HUES48 (cell line): Measurements from ENCODE around the gene LIME1.
A peak's percentile ranks its signal among the peaks of the same experiment; 100 is the strongest.

Experiments used
- H3K27ac ChIP-seq: one replicate; pipeline ENCODE4 v1.7.0; 2013; ENCODE audit warnings: low read depth, low read length, inconsistent platforms
- H3K27me3 ChIP-seq: 2 replicates; pipeline ENCODE4 v1.6.1; 2013; ENCODE audit warnings: mild to moderate bottlenecking, low read length; ENCODE audit not compliant: control insufficient read depth, insufficient read depth
- H3K36me3 ChIP-seq: 2 replicates; pipeline ENCODE4 v1.6.1; 2013; ENCODE audit warnings: low read length; ENCODE audit not compliant: control insufficient read depth, insufficient read depth
- H3K4me1 ChIP-seq: 2 replicates; pipeline ENCODE4 v1.6.1; 2013; ENCODE audit warnings: mild to moderate bottlenecking, low read length; ENCODE audit not compliant: control insufficient read depth, insufficient read depth
- H3K4me3 ChIP-seq: 2 replicates; pipeline ENCODE4 v1.5.1; 2013; ENCODE audit warnings: mild to moderate bottlenecking, low read depth, low read length
- H3K9ac ChIP-seq: 2 replicates; pipeline ENCODE4 v1.6.1; 2013; ENCODE audit warnings: mild to moderate bottlenecking, low read depth, low read length, moderate library complexity
- H3K9me3 ChIP-seq: 2 replicates; pipeline ENCODE4 v1.6.1; 2013; ENCODE audit warnings: low read length; ENCODE audit not compliant: control insufficient read depth, insufficient read depth

Gene LIME1

DNA sequence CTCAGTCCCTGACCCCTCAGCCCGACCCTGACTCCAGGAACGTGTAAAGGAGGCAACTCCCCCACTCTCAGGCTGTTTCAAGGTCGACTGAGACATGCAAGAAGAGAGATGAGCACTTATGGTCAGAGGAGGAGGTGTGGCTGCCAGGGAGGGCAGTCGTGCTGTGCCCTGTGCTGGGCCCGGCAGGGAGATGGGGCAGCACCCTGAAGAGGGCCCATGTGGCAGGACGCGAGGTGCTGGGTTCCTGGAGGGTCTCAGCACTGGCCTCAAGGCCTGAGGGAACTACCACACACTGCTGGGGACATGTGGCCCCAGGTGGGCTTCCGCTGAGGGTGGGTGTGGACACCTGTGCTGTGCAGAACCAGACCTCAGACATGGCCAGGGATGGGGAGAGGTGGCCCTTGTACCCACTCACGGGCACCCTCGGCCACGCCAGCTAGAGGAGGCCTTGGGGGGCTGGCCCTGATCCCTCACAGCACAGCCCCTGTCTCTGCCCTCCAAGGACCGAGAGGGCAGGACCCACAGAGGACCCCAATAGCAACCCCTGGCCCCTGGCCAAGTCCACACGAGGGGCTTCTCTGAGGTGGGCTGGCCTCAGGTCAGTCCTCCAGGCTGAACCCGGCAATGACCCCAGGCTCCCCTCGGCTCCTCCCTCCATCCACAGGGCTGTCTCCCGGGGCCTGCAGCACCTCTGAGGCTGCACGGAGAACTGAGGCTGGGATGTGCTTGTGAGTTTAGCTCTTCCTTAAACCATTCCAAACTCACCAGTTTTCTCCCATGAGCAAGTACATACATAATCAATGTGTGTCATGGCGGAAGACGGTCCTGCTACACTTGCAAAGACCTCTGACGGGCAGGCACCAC lies 11.8 kb downstream of the LIME1 start:
- H3K27me3 ChIP-seq: no peaks in the 10 kb centered on the region
- no peak overlapping the region for H3K4me3 ChIP-seq
- no peak overlapping the region for H3K27ac ChIP-seq
- peaks cover 3% of the 10 kb centered on the region; the same call in 1 of the 2 replicates for H3K4me1 ChIP-seq
- peaks cover 9% of the 10 kb centered on the region for H3K36me3 ChIP-seq
- no peak overlapping the region for H3K9ac ChIP-seq
- no peaks in the 10 kb centered on the region for H3K9me3 ChIP-seq

DNA sequence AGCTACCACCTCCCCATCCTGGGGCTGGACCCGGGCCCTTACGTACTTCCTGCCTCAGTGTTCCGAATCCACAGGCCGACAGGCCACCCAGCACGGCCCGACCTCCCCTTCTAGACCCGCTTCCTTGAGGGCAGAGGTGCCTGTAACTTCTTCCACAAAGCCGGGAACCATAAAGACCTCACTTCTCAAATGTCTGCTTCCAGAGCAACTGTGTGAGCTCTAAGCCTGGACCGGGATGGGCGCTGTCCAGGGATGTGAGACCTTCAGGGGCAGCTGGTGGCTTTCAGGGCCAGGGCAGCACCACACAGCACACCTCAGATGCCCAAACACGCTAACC lies 12.4 kb downstream of the LIME1 start:
- no peaks in the 10 kb centered on the region for H3K27me3 ChIP-seq
- no peaks in the 10 kb centered on the region for H3K9me3 ChIP-seq
- H3K4me3 ChIP-seq: no peak overlapping the region
- peaks cover 3% of the 10 kb centered on the region; the same call in 1 of the 2 replicates for H3K36me3 ChIP-seq
- H3K27ac ChIP-seq: no peak overlapping the region
- H3K4me1 ChIP-seq: peaks cover 3% of the 10 kb centered on the region; the same call in 1 of the 2 replicates
- H3K9ac ChIP-seq: no peak overlapping the region

GRCh38 chr20:63749597-63750508 lies 13.4 kb downstream of the LIME1 start:
- Histone ChIP-seq H3K27ac (no peak overlapping the region), H3K4me3 (no peak overlapping the region), H3K9me3 (no peaks in the 10 kb centered on the region), H3K27me3 (no peaks in the 10 kb centered on the region), H3K36me3 (no peaks in the 10 kb centered on the region), H3K4me1 (peaks cover 3% of the 10 kb centered on the region; the same call in 1 of the 2 replicates), H3K9ac (no peak overlapping the region)

GRCh38 chr20:63750807-63751470 lies 14.5 kb downstream of the LIME1 start:
- no peaks in the 10 kb centered on the region for H3K27me3 ChIP-seq
- peaks cover 3% of the 10 kb centered on the region; the same call in 1 of the 2 replicates for H3K4me1 ChIP-seq
- no peaks in the 10 kb centered on the region for H3K9me3 ChIP-seq
- no peak overlapping the region for H3K9ac ChIP-seq
- peak overlapping the region; percentile 26 for H3K27ac ChIP-seq
- no peaks in the 10 kb centered on the region for H3K36me3 ChIP-seq
- no peak overlapping the region for H3K4me3 ChIP-seq

GRCh38 chr20:63751471-63752271 lies 15.2 kb downstream of the LIME1 start:
- peak overlapping the region; percentile 26 for H3K27ac ChIP-seq
- no peaks in the 10 kb centered on the region for H3K9me3 ChIP-seq
- peaks cover 3% of the 10 kb centered on the region; the same call in 1 of the 2 replicates for H3K4me1 ChIP-seq
- H3K36me3 ChIP-seq: no peaks in the 10 kb centered on the region
- H3K4me3 ChIP-seq: no peak overlapping the region
- no peaks in the 10 kb centered on the region for H3K27me3 ChIP-seq
- no peak overlapping the region for H3K9ac ChIP-seq

GRCh38 chr20:63752411-63753101 lies 16.1 kb downstream of the LIME1 start:
- H3K27me3 ChIP-seq: no peaks in the 10 kb centered on the region
- H3K4me1 ChIP-seq: peaks cover 3% of the 10 kb centered on the region; the same call in 1 of the 2 replicates
- no peaks in the 10 kb centered on the region for H3K9me3 ChIP-seq
- H3K36me3 ChIP-seq: no peaks in the 10 kb centered on the region
- H3K9ac ChIP-seq: no peak overlapping the region
- H3K27ac ChIP-seq: no peak overlapping the region
- no peak overlapping the region for H3K4me3 ChIP-seq

DNA sequence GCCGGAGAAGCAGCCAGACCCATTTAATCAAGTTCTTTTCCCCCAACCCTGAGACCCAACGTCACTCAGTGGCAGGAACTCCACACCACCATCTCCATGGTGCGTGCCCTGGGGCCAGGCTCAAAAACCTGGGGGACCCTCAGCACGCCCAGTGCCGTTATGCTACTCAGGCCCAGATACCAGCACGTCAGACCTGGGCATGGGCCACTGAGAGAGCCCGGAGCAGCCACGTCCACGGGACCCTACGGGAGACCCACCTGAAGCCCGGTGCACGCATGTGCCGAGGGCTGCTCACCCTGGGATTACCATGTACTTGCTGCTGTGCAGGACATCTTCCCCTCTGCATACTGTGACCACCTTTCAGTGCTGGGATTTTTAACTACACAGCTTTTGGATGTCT lies 16.9 kb downstream of the LIME1 start:
- H3K36me3 ChIP-seq: no peaks in the 10 kb centered on the region
- H3K9me3 ChIP-seq: no peaks in the 10 kb centered on the region
- H3K27me3 ChIP-seq: no peaks in the 10 kb centered on the region
- no peak overlapping the region for H3K9ac ChIP-seq
- H3K4me1 ChIP-seq: peaks cover 3% of the 10 kb centered on the region; the same call in 1 of the 2 replicates
- H3K4me3 ChIP-seq: no peak overlapping the region
- no peak overlapping the region for H3K27ac ChIP-seq

- H3K9me3 ChIP-seq: no peaks in the 10 kb centered on the region
- no peak overlapping the region for H3K9ac ChIP-seq
Measured at GRCh38 chr20:63754008-63754407, 17.5 kb downstream of the LIME1 start.

GRCh38 chr20:63755933-63756647 lies 19.6 kb downstream of the LIME1 start:
- Histone ChIP-seq H3K27me3 (no peaks in the 10 kb centered on the region), H3K4me3 (no peak overlapping the region), H3K27ac (no peak overlapping the region), H3K36me3 (no peaks in the 10 kb centered on the region), H3K4me1 (peaks cover 2% of the 10 kb centered on the region; the same call in 1 of the 2 replicates), H3K9ac (no peak overlapping the region), H3K9me3 (no peaks in the 10 kb centered on the region)

More at GRCh38 chr20:63754008-63754407, 17.5 kb downstream of the LIME1 start:
- Histone ChIP-seq H3K4me1 (peaks cover 3% of the 10 kb centered on the region; the same call in 1 of the 2 replicates), H3K27me3 (no peaks in the 10 kb centered on the region), H3K36me3 (no peaks in the 10 kb centered on the region), H3K27ac (no peak overlapping the region), H3K4me3 (no peak overlapping the region)
